ENCODE data around the gene FBXO46.

The FBXO46 gene

DNA sequence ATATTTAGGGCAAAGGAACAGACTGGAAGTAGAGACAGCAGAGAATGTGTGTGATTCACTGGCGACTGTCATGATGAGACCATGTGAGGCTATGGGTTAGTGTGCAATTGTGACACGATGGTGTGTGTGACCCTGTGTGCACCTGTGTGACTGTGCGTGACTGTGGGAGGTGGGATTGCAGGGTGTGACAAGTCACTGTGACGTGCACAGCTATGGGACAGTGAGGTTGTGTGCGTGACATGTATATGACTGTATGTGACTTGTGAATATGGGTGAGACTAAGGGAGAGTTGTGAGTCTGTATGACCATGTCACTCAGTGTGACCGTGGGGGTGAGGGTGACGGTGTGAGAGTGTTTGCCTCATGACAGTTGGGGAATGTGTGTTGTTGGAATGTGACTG is 66.1 kb downstream of the FBXO46 start:
- H4K91ac ChIP-seq (ENCODE audit: low read length) = peak overlapping the region; percentile 47
- H3K4me3 ChIP-seq (ENCODE audit: insufficient read depth in 1 of 2, low read depth in 1 of 2, low read length in 2 of 2) = no peak overlapping the region
- no peak overlapping the region for H4K8ac ChIP-seq (ENCODE audit: low read length)
- no peaks in the 10 kb centered on the region for H3K36me3 ChIP-seq (ENCODE audit: control insufficient read depth in 1 of 2, insufficient read depth in 2 of 2, low read depth in 1 of 2, low read length in 2 of 2)
- no peak overlapping the region for H2BK12ac ChIP-seq (ENCODE audit: low read length in 2 of 2)
- no peak for DNase-seq
- H3K27ac ChIP-seq (ENCODE audit: low read length, poor library complexity, severe bottlenecking) = no peak overlapping the region
- no peak overlapping the region for H3K9ac ChIP-seq (ENCODE audit: low read length)
- H3K79me1 ChIP-seq (replicated peaks; ENCODE audit: low read length, poor library complexity, severe bottlenecking) = no peaks in the 10 kb centered on the region
- no peaks in the 10 kb centered on the region for H3K9me3 ChIP-seq (ENCODE audit: control insufficient read depth, low read length)
- H3K14ac ChIP-seq (ENCODE audit: low read length in 2 of 2) = peak overlapping the region in 1 of 2 experiments; percentile 6
- H3K18ac ChIP-seq (ENCODE audit: low read depth in 1 of 2, low read length in 2 of 2) = no peak overlapping the region
- no peak overlapping the region for H2BK5ac ChIP-seq (ENCODE audit: low read depth, low read length, poor library complexity, severe bottlenecking)
- H2BK120ac ChIP-seq (ENCODE audit: low read depth, low read length) = no peak overlapping the region
- WGBS = 80% methylated on average over 7 of the region's 7 CpGs
- H3K27me3 ChIP-seq (ENCODE audit: control insufficient read depth in 1 of 2, insufficient read depth in 1 of 2, low read length in 2 of 2) = peaks cover 19 to 52% of the 10 kb centered on the region in 2 experiments
- H2AK5ac ChIP-seq (ENCODE audit: low read length, severe bottlenecking) = no peak overlapping the region
- no peak overlapping the region for H3K4me2 ChIP-seq (ENCODE audit: low read length, poor library complexity, severe bottlenecking)
- H2BK15ac ChIP-seq (ENCODE audit: low read depth, poor library complexity, severe bottlenecking) = no peak overlapping the region
- no peak overlapping the region for H2AFZ ChIP-seq (ENCODE audit: low read depth, low read length)
- no peak overlapping the region for H3K4ac ChIP-seq (ENCODE audit: low read depth in 1 of 2, low read length in 2 of 2)
- H3K23ac ChIP-seq (ENCODE audit: low read length in 2 of 2) = peak overlapping the region in 1 of 2 experiments; percentile 10
- peaks cover 14% of the 10 kb centered on the region for H3K4me1 ChIP-seq (ENCODE audit: control insufficient read depth, insufficient read depth, low read depth, low read length)

DNA sequence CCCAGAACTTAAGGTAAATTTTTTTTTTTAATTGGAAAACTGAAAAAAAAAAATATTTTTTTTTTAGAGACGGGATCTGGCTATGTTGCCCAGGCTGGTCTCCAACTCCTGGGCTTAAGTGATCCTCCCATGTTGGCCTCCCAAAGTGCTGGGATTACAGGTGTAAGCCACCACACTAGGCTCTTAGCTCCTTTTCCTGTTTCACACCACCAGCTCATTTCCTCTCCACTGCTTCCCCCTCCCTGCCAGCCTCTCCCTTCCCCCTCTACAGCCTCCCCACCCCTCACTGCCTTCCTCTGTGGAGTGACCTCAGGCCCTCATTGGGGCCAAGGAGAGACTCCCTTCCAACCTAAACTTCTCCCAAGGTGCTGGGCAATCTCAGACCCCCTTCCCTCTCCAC is 66.9 kb downstream of the FBXO46 start:
- no peak overlapping the region for H3K27ac ChIP-seq (ENCODE audit: low read length, poor library complexity, severe bottlenecking)
- H2AFZ ChIP-seq (ENCODE audit: low read depth, low read length) = no peak overlapping the region
- peaks cover 8% of the 10 kb centered on the region for H3K4me1 ChIP-seq (ENCODE audit: control insufficient read depth, insufficient read depth, low read depth, low read length)
- no peak overlapping the region for H2BK15ac ChIP-seq (ENCODE audit: low read depth, poor library complexity, severe bottlenecking)
- no peak overlapping the region for H4K8ac ChIP-seq (ENCODE audit: low read length)
- no peak overlapping the region for H2BK12ac ChIP-seq (ENCODE audit: low read length in 2 of 2)
- H3K4me3 ChIP-seq (ENCODE audit: insufficient read depth in 1 of 2, low read depth in 1 of 2, low read length in 2 of 2) = no peak overlapping the region
- no peak overlapping the region for H3K4me2 ChIP-seq (ENCODE audit: low read length, poor library complexity, severe bottlenecking)
- no peak overlapping the region for H2BK5ac ChIP-seq (ENCODE audit: low read depth, low read length, poor library complexity, severe bottlenecking)
- H3K14ac ChIP-seq (ENCODE audit: low read length in 2 of 2) = no peak overlapping the region
- no peaks in the 10 kb centered on the region for H3K9me3 ChIP-seq (ENCODE audit: control insufficient read depth, low read length)
- H3K4ac ChIP-seq (ENCODE audit: low read depth in 1 of 2, low read length in 2 of 2) = no peak overlapping the region
- H2AK5ac ChIP-seq (ENCODE audit: low read length, severe bottlenecking) = no peak overlapping the region
- no peak overlapping the region for H3K18ac ChIP-seq (ENCODE audit: low read depth in 1 of 2, low read length in 2 of 2)
- no peak overlapping the region for H2BK120ac ChIP-seq (ENCODE audit: low read depth, low read length)
- WGBS = 94% methylated on average over 1 of the region's 1 CpG
- H4K91ac ChIP-seq (ENCODE audit: low read length) = no peak overlapping the region
- no peak for DNase-seq
- H3K23ac ChIP-seq (ENCODE audit: low read length in 2 of 2) = no peak overlapping the region
- peaks cover 26 to 52% of the 10 kb centered on the region in 2 experiments for H3K27me3 ChIP-seq (ENCODE audit: control insufficient read depth in 1 of 2, insufficient read depth in 1 of 2, low read length in 2 of 2)
- H3K79me1 ChIP-seq (replicated peaks; ENCODE audit: low read length, poor library complexity, severe bottlenecking) = no peaks in the 10 kb centered on the region
- no peak overlapping the region for H3K9ac ChIP-seq (ENCODE audit: low read length)
- no peaks in the 10 kb centered on the region for H3K36me3 ChIP-seq (ENCODE audit: control insufficient read depth in 1 of 2, insufficient read depth in 2 of 2, low read depth in 1 of 2, low read length in 2 of 2)

DNA sequence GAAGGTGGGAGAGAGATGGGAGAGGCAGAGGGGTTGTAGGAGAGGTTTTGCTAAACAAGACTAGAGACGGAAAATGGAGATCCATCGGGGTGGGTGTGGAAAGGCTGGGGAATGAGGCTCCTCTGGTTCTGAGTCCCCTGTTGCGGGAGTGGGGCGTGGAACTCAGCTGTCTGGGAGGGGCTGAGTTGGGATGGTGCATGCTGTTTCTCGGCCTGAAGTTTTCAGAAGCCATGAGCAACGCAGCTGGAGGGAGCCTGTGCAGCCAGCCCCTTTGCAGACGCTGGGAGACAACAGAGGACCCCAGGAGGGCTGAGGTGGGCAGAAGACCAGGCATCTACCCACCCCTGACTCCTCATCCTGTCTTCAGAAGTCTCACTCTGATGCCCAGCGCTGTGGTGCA is 70.1 kb downstream of the FBXO46 start:
- Histone ChIP-seq H3K79me1 (replicated peaks; ENCODE audit: low read length, poor library complexity, severe bottlenecking) (no peaks in the 10 kb centered on the region), H3K4me1 (ENCODE audit: control insufficient read depth, insufficient read depth, low read depth, low read length) (peaks cover 2% of the 10 kb centered on the region), H2BK5ac (ENCODE audit: low read depth, low read length, poor library complexity, severe bottlenecking) (no peak overlapping the region), H2BK12ac (ENCODE audit: low read length in 2 of 2) (no peak overlapping the region), H4K8ac (ENCODE audit: low read length) (no peak overlapping the region), H3K9ac (ENCODE audit: low read length) (no peak overlapping the region), H3K27ac (ENCODE audit: low read length, poor library complexity, severe bottlenecking) (no peak overlapping the region), H3K14ac (ENCODE audit: low read length in 2 of 2) (no peak overlapping the region), H3K4me3 (ENCODE audit: insufficient read depth in 1 of 2, low read depth in 1 of 2, low read length in 2 of 2) (no peak overlapping the region), H4K91ac (ENCODE audit: low read length) (no peak overlapping the region), H2BK120ac (ENCODE audit: low read depth, low read length) (no peak overlapping the region), H3K4me2 (ENCODE audit: low read length, poor library complexity, severe bottlenecking) (no peak overlapping the region), H3K27me3 (ENCODE audit: control insufficient read depth in 1 of 2, insufficient read depth in 1 of 2, low read length in 2 of 2) (peaks cover 29 to 40% of the 10 kb centered on the region in 2 experiments), H2AFZ (ENCODE audit: low read depth, low read length) (no peak overlapping the region), H3K36me3 (ENCODE audit: control insufficient read depth in 1 of 2, insufficient read depth in 2 of 2, low read depth in 1 of 2, low read length in 2 of 2) (no peaks in the 10 kb centered on the region), H3K23ac (ENCODE audit: low read length in 2 of 2) (no peak overlapping the region), H3K9me3 (ENCODE audit: control insufficient read depth, low read length) (no peaks in the 10 kb centered on the region), H2AK5ac (ENCODE audit: low read length, severe bottlenecking) (no peak overlapping the region), H3K18ac (ENCODE audit: low read depth in 1 of 2, low read length in 2 of 2) (no peak overlapping the region), H3K4ac (ENCODE audit: low read depth in 1 of 2, low read length in 2 of 2) (no peak overlapping the region), H2BK15ac (ENCODE audit: low read depth, poor library complexity, severe bottlenecking) (no peak overlapping the region)
- no peak for DNase-seq
- WGBS = 71% methylated on average over 7 of the region's 8 CpGs

Small RNA genes within 50 kb of the gene (small RNA-seq; reads per million reads assigned to genes)
- gene MIR642A (ENCODE audit: low read depth) = 9.2 reads per million, percentile 77 among the genes with 10 or more reads in this experiment

All from mesenchymal stem cell (in vitro differentiated cells and primary cell).